ENCODE data around the gene APEH. TPM values are rescaled to one million over a fixed set of nuclear protein-coding genes. Genes with fewer than 3 reads are reported as not detected.

APEH gene
- total RNA-seq, 1 donor from 2014 or later: 53.3 TPM

GRCh38 chr3:49670940-49671290, 3.2 kb upstream of the APEH start:
- Histone ChIP-seq H3K36me3 (peaks cover 0 to 4% of the 10 kb centered on the region in 2 donors), H3K9me3 (no peaks in the 10 kb centered on the region), H3K27me3 (no peaks in the 10 kb centered on the region), H3K4me1 (peaks cover 24% of the 10 kb centered on the region), H3K27ac (no peak overlapping the region), H3K4me3 (no peak overlapping the region)
- no peak for DNase-seq (ENCODE audit: extremely low spot score in 2 of 2)
- no peak for TF ChIP-seq POLR2A (IDR thresholded peaks at IDR 0.05)
- intact Hi-C loops (cut with DNase I): loop anchor here (5.0 kb wide), 2 partner anchors 129 to 394 kb away; partner anchors contain the start of gene C3orf62

DNA sequence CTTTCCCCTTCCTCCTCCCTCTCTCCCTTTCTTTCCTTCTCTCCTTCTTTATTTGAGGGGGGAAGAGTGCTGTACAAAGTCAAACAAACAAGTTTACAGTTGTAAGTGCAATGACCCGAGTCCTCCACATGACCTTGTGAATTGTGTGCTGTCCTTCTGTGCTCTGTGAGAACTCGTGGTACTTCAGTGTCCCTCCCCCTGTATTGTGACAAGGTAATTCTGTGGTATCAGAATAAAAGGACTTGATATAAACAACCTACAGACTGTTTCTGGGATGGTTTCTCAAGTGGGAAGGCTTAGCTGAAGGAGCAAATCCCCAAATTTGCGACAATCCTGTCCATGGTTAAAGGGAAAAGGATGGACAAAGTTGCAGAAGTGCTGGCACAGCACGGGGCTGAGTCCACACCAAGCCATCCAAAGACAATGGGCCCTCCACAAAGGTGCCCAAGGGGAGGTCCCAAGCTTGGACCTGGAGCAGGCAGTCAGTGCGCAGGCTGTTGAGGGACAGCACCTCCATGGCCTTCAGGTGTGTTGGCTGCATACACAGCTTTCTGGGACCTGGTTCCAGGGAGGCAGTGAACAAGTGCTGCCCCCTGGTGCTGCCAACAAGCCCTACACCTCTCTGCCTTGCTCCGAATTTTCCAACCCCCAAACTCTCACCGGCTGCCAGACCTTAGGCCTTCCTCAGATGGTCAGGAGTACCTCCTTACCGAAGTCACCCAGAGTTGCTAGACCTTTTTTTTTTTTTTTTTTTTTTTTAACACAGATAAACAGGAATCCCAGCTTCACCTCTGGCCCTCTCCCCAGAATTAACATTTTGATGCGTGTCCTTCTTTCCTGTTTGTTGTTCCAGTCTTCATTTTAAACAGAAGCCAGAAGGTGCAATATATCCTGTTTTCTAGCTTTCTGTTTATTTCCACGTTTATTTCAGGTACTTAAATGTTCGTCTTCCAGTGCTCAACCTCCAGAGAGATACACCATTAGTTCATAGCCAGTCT, 2.6 kb upstream of the APEH start:
- no peak for TF ChIP-seq POLR2AphosphoS5 (IDR thresholded peaks at IDR 0.05; ENCODE audit: insufficient read depth in 1 of 2, low read depth in 1 of 2)
- peak in 2 of 3 experiments; percentile 70 to 80 for TF ChIP-seq CTCF (IDR thresholded peaks at IDR 0.05)
- peaks cover 24% of the 10 kb centered on the region for H3K4me1 ChIP-seq
- intact Hi-C loops (cut with DNase I): loop anchor here (5.0 kb wide), 2 partner anchors 129 to 394 kb away; partner anchors contain the start of gene C3orf62
- no peak for DNase-seq (ENCODE audit: extremely low spot score in 2 of 2)
- no peak overlapping the region for H3K4me3 ChIP-seq
- peaks cover 0 to 11% of the 10 kb centered on the region in 2 donors for H3K36me3 ChIP-seq
- H3K27me3 ChIP-seq: no peaks in the 10 kb centered on the region
- no peak overlapping the region for H3K27ac ChIP-seq
- H3K9me3 ChIP-seq: no peaks in the 10 kb centered on the region

DNA sequence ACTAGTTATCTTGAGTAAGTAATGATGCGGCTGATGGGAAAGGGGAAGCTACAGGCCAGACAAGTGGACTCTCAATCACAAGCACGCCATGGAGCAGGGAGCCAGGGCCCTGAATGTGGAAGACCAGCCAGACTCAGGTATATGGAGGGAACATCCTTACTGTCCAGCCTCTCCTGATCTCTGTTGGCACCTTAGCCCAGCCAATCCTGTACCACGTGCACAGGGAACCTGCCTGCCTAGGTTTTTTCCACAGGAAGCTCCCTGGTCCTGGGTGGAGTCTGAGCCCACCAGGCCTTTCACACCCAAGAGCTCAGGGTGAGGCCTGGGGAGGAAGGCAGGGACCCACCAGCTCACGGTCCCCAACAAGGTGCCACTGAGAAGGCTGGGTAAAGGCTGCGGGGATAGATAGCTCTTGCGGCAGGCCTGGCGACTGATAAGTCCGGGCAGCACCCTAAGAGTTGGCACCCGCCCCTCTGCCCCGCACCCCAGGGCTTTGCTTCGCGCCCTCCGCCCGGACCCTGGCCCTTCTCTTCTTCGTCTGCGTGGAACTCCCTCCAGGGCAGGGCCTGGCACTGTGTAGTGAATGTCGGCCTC, 933 bp upstream of the APEH start:
- Histone ChIP-seq H3K4me3 (peak overlapping the region; percentile 74 to 98), H3K9me3 (no peaks in the 10 kb centered on the region), H3K4me1 (peaks cover 24% of the 10 kb centered on the region), H3K27ac (peak overlapping the region; percentile 78), H3K36me3 (peaks cover 0 to 17% of the 10 kb centered on the region in 2 donors), H3K27me3 (no peaks in the 10 kb centered on the region)
- TF ChIP-seq POLR2A (IDR thresholded peaks at IDR 0.05) (no peak), CTCF (IDR thresholded peaks at IDR 0.05) (no peak)
- intact Hi-C loops (cut with DNase I): loop anchor here (5.0 kb wide), 2 partner anchors 131 to 396 kb away; partner anchors contain the start of gene C3orf62
- DNase-seq (ENCODE audit: extremely low spot score in 2 of 2): no peak

- no peaks in the 10 kb centered on the region for H3K27me3 ChIP-seq
- peaks cover 0 to 30% of the 10 kb centered on the region in 2 donors for H3K36me3 ChIP-seq
- DNase-seq (ENCODE audit: extremely low spot score in 2 of 2): no peak
- H3K4me1 ChIP-seq: peaks cover 24% of the 10 kb centered on the region
- H3K4me3 ChIP-seq: peak overlapping the region; percentile 74 to 98
- H3K9me3 ChIP-seq: no peaks in the 10 kb centered on the region
- TF ChIP-seq POLR2AphosphoS5 (IDR thresholded peaks at IDR 0.05; ENCODE audit: insufficient read depth in 1 of 2, low read depth in 1 of 2): peak in 1 of 2 donors; percentile 4
- no peak for TF ChIP-seq CTCF (IDR thresholded peaks at IDR 0.05)
- intact Hi-C loops (cut with DNase I): loop anchor here (5.0 kb wide), 2 partner anchors 132 to 397 kb away; partner anchors contain the start of gene C3orf62
- peak overlapping the region; percentile 78 for H3K27ac ChIP-seq
These were observed 389 bp downstream of the APEH start for GRCh38 chr3:49674497-49674983.

DNA sequence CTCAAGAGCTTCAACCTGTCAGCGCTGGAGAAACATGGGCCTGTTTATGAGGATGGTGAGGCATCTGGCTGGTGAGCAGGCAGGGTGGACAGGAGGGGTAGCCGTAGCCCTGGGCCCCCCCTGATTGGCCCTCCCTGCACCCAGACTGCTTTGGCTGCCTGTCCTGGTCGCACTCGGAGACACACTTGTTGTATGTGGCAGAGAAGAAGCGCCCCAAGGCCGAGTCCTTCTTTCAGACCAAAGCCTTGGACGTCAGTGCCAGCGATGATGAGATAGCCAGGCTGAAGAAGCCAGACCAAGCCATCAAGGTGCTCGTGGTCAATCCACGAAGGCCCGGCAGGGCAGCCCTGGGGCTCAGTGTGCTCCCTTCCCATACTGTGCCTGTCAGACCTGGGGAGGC, 1.8 kb downstream of the APEH start:
- H3K9me3 ChIP-seq: no peaks in the 10 kb centered on the region
- intact Hi-C loops (cut with DNase I): no loop called here
- DNase-seq (ENCODE audit: extremely low spot score in 2 of 2): no peak
- H3K27ac ChIP-seq: no peak overlapping the region
- no peaks in the 10 kb centered on the region for H3K27me3 ChIP-seq
- TF ChIP-seq POLR2A (IDR thresholded peaks at IDR 0.05) (no peak), POLR2AphosphoS5 (IDR thresholded peaks at IDR 0.05; ENCODE audit: insufficient read depth in 1 of 2, low read depth in 1 of 2) (no peak), CTCF (IDR thresholded peaks at IDR 0.05) (no peak)
- peaks cover 24% of the 10 kb centered on the region for H3K4me1 ChIP-seq
- no peak overlapping the region for H3K4me3 ChIP-seq
- peaks cover 0 to 44% of the 10 kb centered on the region in 2 donors for H3K36me3 ChIP-seq
